Epithelial cell of proximal tubule (primary cell): ENCODE results near the gene TBC1D23. TPM values are rescaled to one million over a fixed set of nuclear protein-coding genes. Genes with fewer than 3 reads are reported as not detected.
"Not testable (repeated sequence)": the region's sequence is repeated elsewhere in the genome, so short reads cannot be mapped to it uniquely, and the experiment has no call there.

Experiments used
- DNase-seq: peaks from one replicate; pipeline ENCODE4 v3.0.0-alpha.2; 2011; ENCODE audit warnings: low read depth
- H3K4me3 ChIP-seq: 2 replicates; pipeline ENCODE4 v1.5.1; 2011; ENCODE audit warnings: low read depth, mild to moderate bottlenecking, low read length
- CTCF ChIP-seq: conservative IDR thresholded peaks from 2 replicates; pipeline ENCODE4 v1.5.1; 2012; ENCODE audit warnings: low read depth, mild to moderate bottlenecking, low read length
- total RNA-seq: library from RNA; depleted of rRNA; stranded (reverse); fragments of >200 nt; gene quantifications from 2 replicates; pipeline ENCODE4 v1.2.3, GENCODE V29; 2015

The TBC1D23 gene
- total RNA-seq, 1 donor from 2014 or later, result 22.1 TPM

GRCh38 chr3:100238599-100238998 is 22.2 kb upstream of the TBC1D23 start:
- DNase-seq, result no peak
- TF ChIP-seq CTCF, result no peak
- no peak overlapping the region for H3K4me3 ChIP-seq

GRCh38 chr3:100242471-100242870 is 18.3 kb upstream of the TBC1D23 start:
- H3K4me3 ChIP-seq, DNase-seq: not testable (repeated sequence)

GRCh38 chr3:100244264-100244663 is 16.5 kb upstream of the TBC1D23 start:
- no peak overlapping the region for H3K4me3 ChIP-seq
- no peak for TF ChIP-seq CTCF
- DNase-seq, result no peak

- no peak overlapping the region for H3K4me3 ChIP-seq
- no peak for TF ChIP-seq CTCF
- DNase-seq, result no peak
Observed at GRCh38 chr3:100245136-100245535, 15.7 kb upstream of the TBC1D23 start.

GRCh38 chr3:100245927-100246326 is 14.9 kb upstream of the TBC1D23 start:
- no peak for DNase-seq
- no peak overlapping the region for H3K4me3 ChIP-seq
- TF ChIP-seq CTCF, result no peak

- DNase-seq, result no peak
- TF ChIP-seq CTCF, result no peak
- no peak overlapping the region for H3K4me3 ChIP-seq
Observed at GRCh38 chr3:100246999-100247398, 13.8 kb upstream of the TBC1D23 start.

- DNase-seq, result no peak
- H3K4me3 ChIP-seq, result no peak overlapping the region
- TF ChIP-seq CTCF, result no peak
Observed at GRCh38 chr3:100252001-100252400, 8.8 kb upstream of the TBC1D23 start.
